H9 (cell line): Measurements from ENCODE around the gene ME3. TPM values are rescaled to one million over a fixed set of nuclear protein-coding genes. Genes with fewer than 3 reads are reported as not detected.

Source experiments
- DNase-seq: peaks from one replicate; pipeline ENCODE4 v3.0.0-alpha.2; 2017
- H2AFZ ChIP-seq: one replicate; pipeline ENCODE4 v1.6.1; 2013; ENCODE audit warnings: mild to moderate bottlenecking, low read length, control low read depth, moderate library complexity
- H2AK5ac ChIP-seq: 2 replicates; pipeline ENCODE4 v1.6.1; 2013; ENCODE audit warnings: low read length, control low read depth, mixed read lengths; ENCODE audit not compliant: insufficient read length
- H2BK120ac ChIP-seq: one replicate; pipeline ENCODE4 v1.6.1; 2013; ENCODE audit warnings: low read depth, mild to moderate bottlenecking, low read length, control low read depth, inconsistent platforms; ENCODE audit not compliant: poor library complexity, severe bottlenecking
- H2BK12ac ChIP-seq: 2 replicates; pipeline ENCODE4 v1.6.1; 2013; ENCODE audit warnings: low read length, control low read depth, mixed read lengths, low read depth; ENCODE audit not compliant: insufficient read length
- H2BK15ac ChIP-seq: 2 replicates; pipeline ENCODE4 v1.6.1; 2013; ENCODE audit warnings: low read depth, low read length, control low read depth
- H2BK20ac ChIP-seq: one replicate; pipeline ENCODE4 v1.6.1; 2013; ENCODE audit warnings: low read depth, mild to moderate bottlenecking, low read length, control low read depth, inconsistent platforms; ENCODE audit not compliant: poor library complexity, severe bottlenecking
- H2BK5ac ChIP-seq: 2 replicates; pipeline ENCODE4 v1.6.1; 2013; ENCODE audit warnings: low read length, control low read depth, mixed read lengths; ENCODE audit not compliant: insufficient read length
- H3K14ac ChIP-seq: 2 replicates; pipeline ENCODE4 v1.6.1; 2013; ENCODE audit warnings: low read length, control low read depth; ENCODE audit not compliant: insufficient read depth
- H3K18ac ChIP-seq: 2 replicates; pipeline ENCODE4 v1.6.1; 2013; ENCODE audit warnings: low read depth, mild to moderate bottlenecking, mixed read lengths, low read length, control low read depth; ENCODE audit not compliant: insufficient read length
- H3K23ac ChIP-seq: 2 replicates; pipeline ENCODE4 v1.6.1; 2013; ENCODE audit warnings: low read length, control low read depth, mixed read lengths, low read depth; ENCODE audit not compliant: insufficient read length
- H3K23me2 ChIP-seq: 2 replicates; pipeline ENCODE4 v1.6.1; 2013; ENCODE audit warnings: low read depth, mild to moderate bottlenecking, mixed read lengths, low read length, control low read depth; ENCODE audit not compliant: insufficient read length, poor library complexity, severe bottlenecking
- H3K27ac ChIP-seq: 2 replicates; pipeline ENCODE4 v1.5.1; 2013; ENCODE audit warnings: low read length, control low read depth, mixed read lengths, low read depth; ENCODE audit not compliant: insufficient read length
- H3K27me3 ChIP-seq: 2 replicates; pipeline ENCODE4 v1.6.1; 2013; ENCODE audit warnings: low read length, control low read depth, inconsistent platforms; ENCODE audit not compliant: insufficient read depth
- H3K4ac ChIP-seq: 2 replicates; pipeline ENCODE4 v1.6.1; 2013; ENCODE audit warnings: low read depth, mild to moderate bottlenecking, control low read depth, inconsistent platforms, low read length, moderate library complexity
- H3K4me1 ChIP-seq: 2 replicates; pipeline ENCODE4 v1.6.1; 2013; ENCODE audit warnings: low read length, control low read depth, inconsistent platforms; ENCODE audit not compliant: insufficient read depth
- H3K4me2 ChIP-seq: 2 replicates; pipeline ENCODE4 v1.6.1; 2013; ENCODE audit warnings: low read length, control low read depth, mixed read lengths; ENCODE audit not compliant: insufficient read length, insufficient read depth
- H3K56ac ChIP-seq: 2 replicates; pipeline ENCODE4 v1.6.1; 2013; ENCODE audit warnings: low read depth, mild to moderate bottlenecking, mixed read lengths, low read length, control low read depth; ENCODE audit not compliant: insufficient read length
- H3K79me1 ChIP-seq: 2 replicates; pipeline ENCODE4 v1.6.1; 2013; ENCODE audit warnings: low read depth, mild to moderate bottlenecking, moderate library complexity, low read length, control low read depth, inconsistent platforms; ENCODE audit not compliant: insufficient read depth, poor library complexity, severe bottlenecking
- H3K79me2 ChIP-seq: 2 replicates; pipeline ENCODE4 v1.6.1; 2013; ENCODE audit warnings: low read length, control low read depth, inconsistent platforms; ENCODE audit not compliant: insufficient read depth
- H3K9ac ChIP-seq: 2 replicates; pipeline ENCODE4 v1.6.1; 2013; ENCODE audit warnings: low read length, control low read depth, mixed read lengths; ENCODE audit not compliant: insufficient read length; ENCODE audit errors: extremely low read depth
- H3K9me3 ChIP-seq: one replicate; pipeline ENCODE4 v1.6.1; 2013; ENCODE audit warnings: low read depth, low read length, inconsistent platforms; ENCODE audit not compliant: control insufficient read depth
- H3T11ph ChIP-seq: one replicate; pipeline ENCODE4 v1.6.1; 2013; ENCODE audit warnings: mild to moderate bottlenecking, low read length, control low read depth, inconsistent platforms
- H4K20me1 ChIP-seq: one replicate; pipeline ENCODE4 v1.6.1; 2013; ENCODE audit not compliant: control insufficient read depth, insufficient read length, insufficient read depth
- H4K5ac ChIP-seq: 2 replicates; pipeline ENCODE4 v1.6.1; 2013; ENCODE audit warnings: low read depth, mild to moderate bottlenecking, mixed read lengths, low read length, control low read depth; ENCODE audit not compliant: insufficient read length
- H4K8ac ChIP-seq: replicated peaks from 2 replicates; pipeline ENCODE4 v1.6.1; 2013; ENCODE audit warnings: low read length, control low read depth, mixed read lengths, low read depth; ENCODE audit not compliant: insufficient read length
- H4K91ac ChIP-seq: 2 replicates; pipeline ENCODE4 v1.6.1; 2013; ENCODE audit warnings: low read depth, mild to moderate bottlenecking, moderate library complexity, mixed read lengths, low read length, control low read depth; ENCODE audit not compliant: insufficient read length
- H3K27ac Mint-ChIP-seq, 3 experiments: 2 replicates in 2 of 3; 3 replicates in 1 of 3; pipeline ENCODE4 v1.8.0; 2020 to 2021; ENCODE audit warnings: mixed read lengths in 3 of 3, mild to moderate bottlenecking in 1 of 3, moderate library complexity in 1 of 3
- H3K27me3 Mint-ChIP-seq: 2 replicates; pipeline ENCODE4 v1.8.0; 2021; ENCODE audit warnings: low read depth, mild to moderate bottlenecking, moderate library complexity, mixed read lengths
- H3K36me3 Mint-ChIP-seq, 3 experiments: 2 replicates in 2 of 3; 3 replicates in 1 of 3; pipeline ENCODE4 v1.8.0; 2020 to 2021; ENCODE audit warnings: low read depth in 3 of 3, mixed read lengths in 3 of 3; ENCODE audit not compliant: insufficient read depth in 1 of 3
- H3K4me1 Mint-ChIP-seq, 2 experiments: 2 replicates each; pipeline ENCODE4 v1.8.0; 2020; ENCODE audit warnings: mixed read lengths in 2 of 2
- H3K4me3 Mint-ChIP-seq, 2 experiments: 2 replicates in 1 of 2; 3 replicates in 1 of 2; pipeline ENCODE4 v1.8.0; 2020 to 2021; ENCODE audit warnings: mild to moderate bottlenecking in 2 of 2, mixed read lengths in 2 of 2, moderate library complexity in 1 of 2
- H3K9me3 Mint-ChIP-seq, 2 experiments: 2 replicates in 1 of 2; 3 replicates in 1 of 2; pipeline ENCODE4 v1.8.0; 2020; ENCODE audit warnings: mild to moderate bottlenecking in 2 of 2, mixed read lengths in 2 of 2, moderate library complexity in 1 of 2
- CTCF ChIP-seq: fragments of 200-600 bp; sonication (generic); conservative IDR thresholded peaks from 3 replicates; pipeline ENCODE4 v1.8.0; 2021; ENCODE audit warnings: antibody characterized with exemption, mild to moderate bottlenecking
- WGBS: extraction: QIAGEN DNeasy Blood & Tissue Kit; methylation state at CpG from one replicate; pipeline ENCODE4 v1.1.7; 2013; ENCODE audit warnings: missing lambda C conversion rate, low lambda C conversion rate, mixed read lengths; ENCODE audit not compliant: insufficient read length; ENCODE audit errors: extremely low coverage; 5-methylcytosine and 5-hydroxymethylcytosine counted together
- total RNA-seq: library from RNA; stranded (reverse); gene quantifications from 2 replicates; pipeline ENCODE4 v1.2.1, GENCODE V29; 2021

Gene ME3
- total RNA-seq, 1 experiment from 2014 or later: 2.8 TPM

GRCh38 chr11:86578727-86579405, 93.5 kb downstream of the ME3 start:
- no peak overlapping the region for H2BK12ac ChIP-seq
- DNase-seq: no peak
- no peak overlapping the region for H4K8ac ChIP-seq
- H3K56ac ChIP-seq: no peak overlapping the region
- Mint-ChIP-seq H3K36me3 (no peaks in the 10 kb centered on the region), H3K9me3 (no peaks in the 10 kb centered on the region), H3K27me3 (peaks cover 2% of the 10 kb centered on the region; the same call in 1 of the 2 replicates), H3K4me1 (peaks cover 4 to 12% of the 10 kb centered on the region in 2 experiments), H3K27ac (no peak overlapping the region; a peak in 1 of 7 replicates), H3K4me3 (no peak overlapping the region)
- no peaks in the 10 kb centered on the region for H3K79me2 ChIP-seq
- H3K9ac ChIP-seq: no peak overlapping the region
- no peak overlapping the region for H2BK20ac ChIP-seq
- H4K20me1 ChIP-seq: no peaks in the 10 kb centered on the region
- WGBS: no CpG with 5 or more reads among the region's 2 CpGs
- H3K4ac ChIP-seq: no peak overlapping the region
- H3K23ac ChIP-seq: no peak overlapping the region
- no peak overlapping the region for H3T11ph ChIP-seq
- H3K9me3 ChIP-seq: no peaks in the 10 kb centered on the region
- H3K4me2 ChIP-seq: no peak overlapping the region
- TF ChIP-seq CTCF: no peak
- H3K4me1 ChIP-seq: no peaks in the 10 kb centered on the region
- no peaks in the 10 kb centered on the region for H3K27me3 ChIP-seq
- H3K14ac ChIP-seq: no peak overlapping the region
- H4K91ac ChIP-seq: no peak overlapping the region
- no peak overlapping the region for H3K18ac ChIP-seq
- H2AFZ ChIP-seq: no peak overlapping the region
- no peak overlapping the region for H2BK120ac ChIP-seq
- H3K79me1 ChIP-seq: no peaks in the 10 kb centered on the region
- H2BK5ac ChIP-seq: no peak overlapping the region
- H2BK15ac ChIP-seq: no peak overlapping the region
- H3K23me2 ChIP-seq: no peaks in the 10 kb centered on the region
- no peak overlapping the region for H2AK5ac ChIP-seq
- H4K5ac ChIP-seq: no peak overlapping the region
- no peak overlapping the region for H3K27ac ChIP-seq
